Activated CD4-positive, alpha-beta T cell treated with anti-CD3 and anti-CD28 coated beads, Interleukin-2, amount 50 U/mL, for 16 hours (primary cell): ENCODE measurements around the gene CLP1.
"Not testable (repeated sequence)": the region's sequence is repeated elsewhere in the genome, so short reads cannot be mapped to it uniquely, and the experiment has no call there.

Experiments used
- DNase-seq: peaks from one replicate; pipeline ENCODE4 v3.0.0-alpha.2; 2020

Gene CLP1

GRCh38 chr11:57667117-57667735 is 9.7 kb downstream of the CLP1 start:
- DNase-seq: peak; percentile 96

DNA sequence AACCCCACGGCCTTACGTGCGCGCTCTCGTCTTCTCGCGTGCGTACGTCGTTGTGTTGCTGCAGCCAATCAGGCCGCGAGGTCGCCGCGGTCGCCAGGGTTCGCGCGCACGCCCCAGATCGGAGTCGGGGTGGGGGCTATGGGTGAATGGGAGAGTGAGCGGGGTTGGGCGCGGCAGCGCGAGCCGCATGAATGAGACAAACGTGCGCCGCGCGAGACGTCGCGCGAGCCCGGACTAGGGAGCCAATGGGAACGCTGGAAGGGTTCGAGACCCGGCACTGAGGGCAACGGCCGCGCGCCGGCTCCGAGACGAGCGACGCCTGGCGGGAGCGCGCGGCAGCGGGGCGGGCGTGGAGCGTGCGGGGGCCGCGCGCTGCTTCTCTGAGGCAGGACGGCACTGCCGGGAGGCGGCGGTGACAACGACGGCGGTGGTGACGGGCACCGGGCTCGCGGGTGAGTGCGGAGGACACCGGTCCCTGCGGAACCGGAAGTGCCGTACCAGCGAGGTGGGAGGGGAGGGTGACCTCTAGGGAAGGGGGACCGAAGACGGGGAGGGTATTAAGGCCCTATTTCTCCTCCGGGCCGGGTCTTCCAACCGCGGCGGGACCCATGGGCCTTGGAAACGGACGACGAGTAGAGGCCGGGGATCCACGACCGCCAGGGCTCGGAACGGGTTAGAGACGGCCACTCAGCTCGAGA is 10.3 kb downstream of the CLP1 start, which contains the start of gene ZDHHC5:
Gene ZDHHC5 (plus strand): TSS at position 379 of the 698 bp plus-strand sequence. CDS start 4,977 bp downstream, outside the sequence.
- DNase-seq: peak; percentile 99

DNA sequence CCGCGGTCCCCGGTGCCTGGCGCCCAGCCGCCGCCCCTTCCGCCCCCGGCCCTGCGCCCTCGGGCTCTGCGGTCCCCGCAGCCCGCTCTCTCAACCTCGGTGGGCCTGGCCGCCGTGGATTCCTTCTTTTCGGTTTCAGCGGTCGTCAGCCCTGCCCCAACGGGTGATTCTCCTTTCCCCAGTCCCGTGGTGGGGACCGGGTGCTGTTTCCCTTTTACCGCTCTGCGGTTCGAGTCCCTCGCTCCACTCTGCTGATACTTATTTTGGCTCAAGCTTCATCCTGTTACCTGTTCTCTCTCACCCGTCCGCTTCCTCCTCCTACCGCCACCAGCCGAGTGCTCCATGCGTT is 10.8 kb downstream of the CLP1 start:
- DNase-seq: peak; percentile 41

- DNase-seq: no peak
Measured at GRCh38 chr11:57674251-57674650, 16.7 kb downstream of the CLP1 start.

- DNase-seq: peak; percentile 10
Measured at GRCh38 chr11:57675176-57675941, 17.8 kb downstream of the CLP1 start.

DNA sequence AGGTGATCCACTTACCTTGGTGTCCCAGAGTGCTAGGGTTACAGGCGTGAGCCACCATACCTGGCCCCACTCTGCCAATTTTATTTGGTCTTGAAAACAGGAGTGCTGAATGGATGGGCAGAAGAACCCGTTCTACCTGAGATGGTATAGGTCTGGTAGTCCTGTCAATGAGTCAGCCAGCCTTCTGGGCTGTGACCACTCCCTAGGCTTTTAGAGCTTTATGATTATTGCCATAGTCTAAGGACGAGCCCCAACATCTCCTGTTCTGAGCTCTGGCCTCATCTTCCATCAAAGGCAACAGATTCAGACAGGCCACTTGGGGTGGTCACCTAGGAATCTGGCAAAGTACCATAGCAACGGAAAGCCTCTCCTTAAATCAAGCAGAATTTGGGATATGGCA is 21.8 kb downstream of the CLP1 start:
- DNase-seq: no peak

GRCh38 chr11:57680552-57680874 is 23.0 kb downstream of the CLP1 start:
- peak; percentile 41 for DNase-seq

DNA sequence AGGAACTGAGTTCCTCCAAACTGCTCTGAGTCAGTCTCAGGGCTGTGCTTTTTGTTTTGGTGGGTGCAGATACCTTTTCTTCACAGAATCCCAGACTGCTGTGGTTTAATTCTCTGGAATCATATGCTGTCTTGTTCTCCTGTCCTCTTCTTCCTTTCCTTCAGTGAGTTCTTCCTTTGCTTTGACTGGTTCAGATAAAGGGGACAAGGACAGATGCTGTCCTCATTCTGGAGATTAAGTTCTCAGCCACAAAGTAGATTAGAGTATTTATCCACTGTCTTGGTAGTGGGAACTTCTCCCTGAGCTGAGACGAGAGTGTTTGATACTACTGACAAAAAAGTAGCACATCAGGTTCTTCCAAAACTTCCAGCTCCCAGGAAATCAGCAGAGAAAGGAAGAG is 23.6 kb downstream of the CLP1 start:
- DNase-seq: no peak

DNA sequence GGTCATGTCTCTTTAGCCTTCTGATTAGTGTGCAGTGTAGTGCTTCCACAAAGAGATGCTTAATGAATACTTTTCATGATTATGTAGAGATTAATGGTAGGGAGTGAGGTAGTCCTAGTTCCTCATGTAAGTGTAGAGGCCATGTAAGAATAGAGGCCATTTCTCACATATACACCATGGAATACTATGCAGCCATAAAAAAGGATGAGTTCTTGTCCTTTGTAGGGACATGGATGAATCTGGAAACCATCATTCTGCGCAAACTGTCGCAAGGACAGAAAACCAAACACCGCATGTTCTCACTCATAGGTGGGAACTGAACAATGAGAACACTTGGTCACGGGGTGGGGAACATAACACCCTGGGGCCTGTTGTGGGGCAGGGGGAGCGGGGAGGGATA is 32.9 kb downstream of the CLP1 start:
- DNase-seq: not testable (repeated sequence)

- no peak for DNase-seq
Measured at GRCh38 chr11:57698843-57699365, 41.3 kb downstream of the CLP1 start.

DNA sequence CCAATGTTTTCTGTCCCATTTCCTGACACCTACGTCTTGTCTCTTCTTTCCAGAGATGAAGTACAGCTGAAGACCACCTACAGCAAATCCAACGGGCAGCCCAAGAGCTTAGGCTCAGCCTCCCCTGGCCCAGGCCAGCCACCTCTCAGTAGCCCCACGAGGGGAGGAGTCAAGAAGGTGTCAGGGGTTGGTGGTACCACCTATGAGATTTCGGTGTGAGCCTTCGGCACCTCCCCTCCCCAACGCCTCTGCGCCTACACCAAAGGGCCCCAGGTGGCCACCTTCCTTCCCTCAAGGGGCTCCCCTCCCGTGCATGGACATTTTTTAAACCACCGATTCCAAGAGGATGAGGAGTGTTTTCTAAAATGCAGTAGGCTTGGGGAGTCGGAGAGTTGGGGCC is 42.3 kb downstream of the CLP1 start:
- DNase-seq: no peak

- DNase-seq: no peak
Measured at GRCh38 chr11:57700425-57700824, 42.9 kb downstream of the CLP1 start.

DNA sequence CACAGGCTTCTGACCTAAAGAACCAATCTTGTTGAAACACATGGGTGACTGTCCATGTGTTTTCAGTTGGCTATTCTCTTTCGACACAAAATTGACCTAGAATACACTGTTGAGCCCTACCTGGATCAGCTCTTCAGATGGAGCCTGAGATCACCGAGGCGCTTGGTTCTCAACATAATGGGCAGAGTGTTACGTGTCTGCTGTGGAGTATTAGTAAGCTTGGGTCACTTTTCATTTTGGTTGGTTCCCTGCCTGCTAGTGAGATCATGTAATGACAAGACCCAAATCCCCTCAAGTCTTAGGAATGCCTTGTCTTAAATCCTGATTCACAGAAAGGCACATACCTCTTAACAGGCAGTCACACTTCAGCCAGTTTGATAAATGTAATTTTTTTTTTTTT is 45.8 kb downstream of the CLP1 start:
- no peak for DNase-seq

DNA sequence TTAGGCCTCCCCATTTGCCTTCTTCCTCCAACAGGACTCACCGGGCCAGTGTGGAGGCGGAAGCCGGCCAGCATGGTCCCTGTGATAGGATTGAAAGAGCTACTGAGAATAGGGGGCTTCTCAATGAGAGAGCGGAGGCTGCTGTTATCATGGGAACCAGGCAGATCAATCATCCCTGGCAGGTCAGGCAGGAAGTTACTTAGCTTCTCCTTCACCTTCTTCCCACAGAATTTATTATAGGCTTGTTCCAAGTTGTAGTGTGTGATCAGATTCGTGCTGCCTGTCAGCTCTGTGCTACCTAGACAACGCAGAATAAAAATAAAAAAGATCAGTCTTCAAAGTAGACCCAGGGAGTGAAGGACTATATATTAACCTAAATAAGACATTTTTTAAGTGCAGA is 47.4 kb downstream of the CLP1 start:
- DNase-seq: no peak

DNA sequence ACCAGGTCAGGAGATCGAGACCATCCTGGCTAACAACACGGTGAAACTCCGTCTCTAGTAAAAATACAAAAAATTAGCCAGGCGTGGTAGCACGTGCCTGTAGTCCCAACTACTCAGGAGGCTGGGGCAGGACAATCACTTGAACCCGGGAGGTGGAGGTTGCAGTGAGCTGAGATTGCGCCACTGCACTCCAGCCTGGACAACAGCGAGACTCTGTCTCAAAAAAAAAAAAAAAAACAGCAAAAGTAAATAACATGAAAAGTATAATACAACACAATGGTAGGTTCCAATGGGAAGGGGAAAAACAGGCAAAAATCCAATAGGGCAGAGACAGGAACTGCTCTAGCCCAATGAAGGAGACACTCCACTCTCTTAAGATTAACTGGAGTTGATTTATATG is 47.9 kb downstream of the CLP1 start:
- not testable (repeated sequence) for DNase-seq

DNA sequence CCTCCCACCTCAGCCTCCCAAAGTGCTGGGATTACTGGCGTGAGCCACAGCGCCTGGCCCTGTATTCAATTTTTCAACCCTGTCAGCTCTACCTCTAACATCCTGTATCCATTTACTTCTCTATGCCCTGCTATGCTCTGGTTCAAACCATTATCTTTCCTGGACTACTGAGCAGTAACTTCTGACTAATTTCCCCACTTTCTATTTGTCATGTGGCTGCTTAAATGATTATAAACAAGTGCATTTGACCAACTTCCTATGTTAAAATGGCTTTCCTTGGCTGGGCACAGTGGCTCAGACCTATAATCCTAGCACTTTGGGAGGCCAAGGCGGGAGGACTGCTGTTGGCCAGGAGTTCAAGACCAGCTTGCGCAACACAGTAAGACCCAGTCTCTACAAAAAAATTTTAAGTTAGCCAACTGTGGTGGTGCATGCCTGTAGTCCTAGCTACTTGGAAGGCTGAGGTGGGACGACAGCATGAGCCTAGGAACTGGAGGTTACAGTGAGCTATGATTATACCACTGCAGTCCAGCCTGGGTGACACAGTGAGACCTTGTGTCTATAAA is 52.3 kb downstream of the CLP1 start:
- DNase-seq: peak; percentile 67
